A673 (cell line): ENCODE results near the gene SMIM44. TPM values are rescaled to one million over a fixed set of nuclear protein-coding genes. Genes with fewer than 3 reads are reported as not detected.

Experiments
- BruUV-seq: library from RNA; stranded (reverse); fragments of 400-500 nt; replicated peaks from 2 replicates; lab custom pipeline; 2021; lab: Mats Ljungman, UMichigan
- CTCF ChIA-PET: fragments of 300-600 bp; sonication (Branson Sonifier 250); formaldehyde crosslinking; loops from one replicate; lab custom pipeline; 2022; ENCODE audit warnings: antibody characterized with exemption; lab: Charles Lee
- POLR2A ChIA-PET: fragments of 300-600 bp; sonication (Branson Sonifier 250); formaldehyde crosslinking; loops from one replicate; lab custom pipeline; 2022; ENCODE audit warnings: antibody characterized with exemption; ENCODE audit not compliant: low non-redundant PET; lab: Charles Lee
- DNase-seq: peaks from one replicate; pipeline ENCODE4 v3.0.0-alpha.2; 2015; ENCODE audit warnings: low spot score
- H3K27ac ChIP-seq: fragments of 200-600 bp; sonication (generic); 2 replicates; pipeline ENCODE4 v1.5.1; 2016; ENCODE audit warnings: mixed run types, low read depth, mild to moderate bottlenecking, mixed read lengths, antibody characterized with exemption, low read length; ENCODE audit not compliant: poor library complexity, severe bottlenecking
- H3K27me3 ChIP-seq: fragments of 200-600 bp; sonication (generic); replicated peaks from 2 replicates; pipeline ENCODE4 v1.6.1; 2017; ENCODE audit warnings: mixed run types, low read depth, mild to moderate bottlenecking, mixed read lengths, antibody characterized with exemption, low read length; ENCODE audit not compliant: insufficient read depth, poor library complexity
- H3K36me3 ChIP-seq: fragments of 200-600 bp; sonication (generic); 2 replicates; pipeline ENCODE4 v1.6.1; 2016; ENCODE audit warnings: mixed run types, mild to moderate bottlenecking, mixed read lengths, antibody characterized with exemption, low read length; ENCODE audit not compliant: insufficient read depth, poor library complexity, severe bottlenecking
- H3K4me1 ChIP-seq: fragments of 200-600 bp; sonication (generic); 2 replicates; pipeline ENCODE4 v1.6.1; 2017; ENCODE audit warnings: mixed run types, mild to moderate bottlenecking, mixed read lengths, antibody characterized with exemption, low read length; ENCODE audit not compliant: insufficient read depth, poor library complexity, severe bottlenecking
- H3K4me3 ChIP-seq: fragments of 200-600 bp; sonication (generic); 2 replicates; pipeline ENCODE4 v1.5.1; 2016; ENCODE audit warnings: low read depth, mixed run types, mild to moderate bottlenecking, mixed read lengths, low read length; ENCODE audit not compliant: poor library complexity, severe bottlenecking
- H3K9me3 ChIP-seq: fragments of 200-600 bp; sonication (generic); 2 replicates; pipeline ENCODE4 v1.6.1; 2016; ENCODE audit warnings: mixed run types, low read depth, mild to moderate bottlenecking, mixed read lengths, antibody characterized with exemption, low read length; ENCODE audit not compliant: poor library complexity, severe bottlenecking
- EZH2 ChIP-seq: fragments of 200-600 bp; sonication (generic); IDR thresholded peaks from 2 replicates; pipeline ENCODE4 v1.6.1; 2017; ENCODE audit warnings: borderline replicate concordance, low read depth, mild to moderate bottlenecking, mixed read lengths, antibody characterized with exemption, low read length; ENCODE audit not compliant: poor library complexity, severe bottlenecking
- intact Hi-C: fragments of 100-400 bp; cut with micrococcal nuclease; formaldehyde crosslinking; loops from one replicate; pipeline ENCODE4 v1.10.0; 2022; ENCODE audit not compliant: unreplicated experiment
- total RNA-seq: library from RNA; stranded (reverse); gene quantifications from 2 replicates; pipeline ENCODE4 v1.2.3, GENCODE V29; 2021
- TF ChIP-seq, protein P1 (sequence below): fragments of 300-800, 200-600 bp; sonication (generic); conservative IDR thresholded peaks from 2 replicates; pipeline ENCODE4 v1.5.1; 2017; ENCODE audit warnings: low read depth, mild to moderate bottlenecking, antibody characterized with exemption, low read length, moderate library complexity, mixed read lengths

The SMIM44 gene
- total RNA-seq, 1 experiment from 2014 or later, result not detected

DNA sequence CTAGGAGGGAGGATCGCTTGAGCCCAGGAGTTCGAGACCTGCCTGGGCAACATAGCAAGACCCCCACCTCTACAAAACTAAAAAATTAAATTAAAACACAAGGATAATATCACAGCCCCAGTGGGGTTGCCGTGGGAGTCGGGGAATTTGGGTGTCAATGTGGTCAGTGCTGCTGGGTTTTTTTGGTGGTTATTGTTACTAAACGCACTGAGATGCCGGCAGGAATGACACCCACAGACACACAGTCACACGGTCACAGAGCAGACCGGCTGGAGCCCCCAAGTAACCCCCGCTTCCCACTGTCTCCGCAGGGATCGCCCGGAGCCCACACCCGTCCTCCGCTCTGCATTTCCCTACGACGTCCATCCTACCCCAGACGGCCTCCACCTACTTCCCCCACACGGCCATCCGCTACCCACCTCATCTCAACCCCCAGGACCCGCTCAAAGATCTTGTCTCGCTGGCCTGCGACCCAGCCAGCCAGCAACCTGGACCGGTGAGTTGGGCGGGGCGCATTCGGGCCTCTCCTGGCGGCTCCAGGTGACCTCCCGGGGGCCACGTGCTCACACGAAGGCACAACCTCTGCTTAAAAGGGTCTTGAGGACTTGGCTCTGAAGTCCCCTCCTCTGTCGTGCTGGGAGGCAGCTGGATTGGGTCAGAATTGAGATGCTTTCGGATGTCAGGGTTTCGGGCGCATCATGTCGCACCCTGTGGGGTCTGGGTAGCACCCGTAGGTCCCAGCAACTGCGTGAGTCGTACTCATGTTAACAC is 30.9 kb downstream of the SMIM44 start:
- Histone ChIP-seq H3K27ac (no peak overlapping the region), H3K4me1 (no peaks in the 10 kb centered on the region), H3K9me3 (no peaks in the 10 kb centered on the region), H3K36me3 (peaks cover 59% of the 10 kb centered on the region), H3K4me3 (no peak overlapping the region), H3K27me3 (no peaks in the 10 kb centered on the region)
- ChIA-PET POLR2A (interaction anchor here (0.6 kb wide), 1 partner anchor 497 kb away, joined by 6 read pairs; no protein-coding TSS in a partner anchor), CTCF (interaction anchor here (0.7 kb wide), 1 partner anchor 137 kb away, joined by 11 read pairs; no protein-coding TSS in a partner anchor)
- BruUV-seq, result no TSS peak
- DNase-seq, result no peak
- TF ChIP-seq, protein P1, sequence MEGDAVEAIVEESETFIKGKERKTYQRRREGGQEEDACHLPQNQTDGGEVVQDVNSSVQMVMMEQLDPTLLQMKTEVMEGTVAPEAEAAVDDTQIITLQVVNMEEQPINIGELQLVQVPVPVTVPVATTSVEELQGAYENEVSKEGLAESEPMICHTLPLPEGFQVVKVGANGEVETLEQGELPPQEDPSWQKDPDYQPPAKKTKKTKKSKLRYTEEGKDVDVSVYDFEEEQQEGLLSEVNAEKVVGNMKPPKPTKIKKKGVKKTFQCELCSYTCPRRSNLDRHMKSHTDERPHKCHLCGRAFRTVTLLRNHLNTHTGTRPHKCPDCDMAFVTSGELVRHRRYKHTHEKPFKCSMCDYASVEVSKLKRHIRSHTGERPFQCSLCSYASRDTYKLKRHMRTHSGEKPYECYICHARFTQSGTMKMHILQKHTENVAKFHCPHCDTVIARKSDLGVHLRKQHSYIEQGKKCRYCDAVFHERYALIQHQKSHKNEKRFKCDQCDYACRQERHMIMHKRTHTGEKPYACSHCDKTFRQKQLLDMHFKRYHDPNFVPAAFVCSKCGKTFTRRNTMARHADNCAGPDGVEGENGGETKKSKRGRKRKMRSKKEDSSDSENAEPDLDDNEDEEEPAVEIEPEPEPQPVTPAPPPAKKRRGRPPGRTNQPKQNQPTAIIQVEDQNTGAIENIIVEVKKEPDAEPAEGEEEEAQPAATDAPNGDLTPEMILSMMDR, result no peak
- TF ChIP-seq EZH2, result no peak
- intact Hi-C loops, result no loop called here

DNA sequence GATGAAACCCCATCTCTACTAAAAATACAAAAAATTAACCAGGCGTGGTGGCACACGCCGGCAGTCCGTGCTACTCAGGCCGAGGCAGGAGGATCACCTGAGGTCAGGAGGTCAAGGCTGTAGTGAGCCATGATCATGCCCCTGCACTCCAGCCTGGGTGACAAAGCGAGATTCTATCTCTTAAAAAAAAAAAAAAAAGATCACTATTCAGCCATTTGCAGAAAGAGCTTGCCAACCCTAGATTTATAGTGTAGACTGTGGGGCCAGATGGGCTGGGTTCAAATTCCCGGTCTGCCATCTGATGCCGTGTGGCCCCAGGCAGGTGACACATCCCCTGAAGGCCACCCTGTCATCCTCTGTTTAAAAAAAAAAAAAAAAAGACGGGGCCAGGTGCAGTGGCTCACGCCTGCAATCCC is 31.8 kb downstream of the SMIM44 start:
- Histone ChIP-seq H3K4me1 (no peaks in the 10 kb centered on the region), H3K36me3 (peaks cover 52% of the 10 kb centered on the region), H3K27ac (no peak overlapping the region), H3K4me3 (no peak overlapping the region), H3K27me3 (no peaks in the 10 kb centered on the region), H3K9me3 (no peaks in the 10 kb centered on the region)
- TF ChIP-seq EZH2, result no peak
- TF ChIP-seq, protein P1, result no peak
- POLR2A ChIA-PET, result interaction anchor here (0.6 kb wide), 1 partner anchor 496 kb away, joined by 6 read pairs; no protein-coding TSS in a partner anchor
- CTCF ChIA-PET, result interaction anchor here (0.7 kb wide), 1 partner anchor 138 kb away, joined by 11 read pairs; no protein-coding TSS in a partner anchor
- no peak for DNase-seq
- BruUV-seq, result no TSS peak
- intact Hi-C loops, result no loop called here

DNA sequence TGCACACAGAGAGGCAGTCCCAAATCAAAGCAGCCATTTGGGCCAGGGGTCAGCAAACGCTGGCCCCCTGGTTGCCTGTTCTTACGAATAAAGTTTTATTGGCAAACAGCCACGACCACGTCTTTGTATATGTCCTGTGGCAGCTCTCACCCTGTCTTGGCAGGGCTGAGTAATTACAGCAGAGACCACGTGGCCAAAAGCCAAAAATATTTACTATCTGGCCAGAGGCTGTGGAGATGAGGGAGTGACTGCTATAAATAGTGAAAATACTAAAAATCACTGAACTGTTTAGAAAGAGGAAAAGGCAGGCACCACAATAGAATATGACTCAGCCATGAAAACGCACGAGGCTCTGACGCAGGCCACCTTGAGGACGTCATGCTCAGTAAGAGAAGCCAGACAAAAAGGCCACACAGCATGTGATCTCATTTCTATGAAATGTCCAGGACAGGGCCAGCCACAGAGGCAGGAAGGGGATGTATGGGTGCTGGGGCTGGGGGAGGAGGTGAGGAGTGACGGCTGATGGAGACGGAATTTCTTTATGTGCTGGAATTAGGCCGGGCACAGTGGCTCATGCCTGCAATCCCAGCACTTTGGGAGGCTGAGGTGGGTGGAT is 32.3 kb downstream of the SMIM44 start:
- ChIA-PET CTCF (no interaction called here), POLR2A (no interaction called here)
- H3K27me3 ChIP-seq, result no peaks in the 10 kb centered on the region
- DNase-seq, result peak; percentile 67
- no TSS peak for BruUV-seq
- intact Hi-C loops, result no loop called here
- peaks cover 53% of the 10 kb centered on the region for H3K36me3 ChIP-seq
- no peak overlapping the region for H3K27ac ChIP-seq
- TF ChIP-seq, protein P1, result no peak
- TF ChIP-seq EZH2, result no peak
- no peaks in the 10 kb centered on the region for H3K9me3 ChIP-seq
- H3K4me3 ChIP-seq, result no peak overlapping the region
- H3K4me1 ChIP-seq, result no peaks in the 10 kb centered on the region
